D721Med (cell line): Measurements from ENCODE around the gene ATP2A2.
"Not testable (repeated sequence)": the region's sequence is repeated elsewhere in the genome, so short reads cannot be mapped to it uniquely, and the experiment has no call there.

Experiments used
- DNase-seq: peaks from one replicate; pipeline ENCODE4 v3.0.0; 2011; ENCODE audit warnings: low spot score; ENCODE audit not compliant: insufficient read length
- FAIRE-seq: peaks from 2 replicates; lab custom pipeline; 2011; peaks lifted over from hg19 to GRCh38; lab: Jason Lieb, UNC
- TF ChIP-seq, protein P1 (sequence below): IDR thresholded peaks from 2 replicates; pipeline ENCODE4 v1.5.1; 2012; ENCODE audit warnings: mild to moderate bottlenecking, control low read depth; ENCODE audit not compliant: insufficient read depth; ENCODE audit errors: missing control alignments

The ATP2A2 gene

DNA sequence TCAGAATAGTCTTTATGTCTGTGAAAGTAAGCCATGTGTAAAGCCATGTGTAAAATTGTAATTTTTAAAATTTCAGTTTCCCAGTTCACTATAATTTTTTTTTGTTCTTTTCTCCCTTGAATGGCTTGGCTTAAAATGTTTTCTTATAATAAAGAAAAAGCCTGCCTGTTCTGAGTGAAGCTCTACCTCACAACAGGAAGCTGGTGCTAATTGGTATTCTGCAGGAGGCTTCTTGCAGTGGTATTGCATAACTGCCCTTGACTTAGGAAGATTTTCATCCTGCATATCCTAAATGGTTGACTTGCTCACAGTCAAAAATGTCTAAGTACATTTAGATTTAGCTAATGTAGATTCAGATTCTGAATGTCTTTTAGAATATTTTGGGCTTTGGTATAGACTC is 49.5 kb downstream of the ATP2A2 start:
- TF ChIP-seq, protein P1, sequence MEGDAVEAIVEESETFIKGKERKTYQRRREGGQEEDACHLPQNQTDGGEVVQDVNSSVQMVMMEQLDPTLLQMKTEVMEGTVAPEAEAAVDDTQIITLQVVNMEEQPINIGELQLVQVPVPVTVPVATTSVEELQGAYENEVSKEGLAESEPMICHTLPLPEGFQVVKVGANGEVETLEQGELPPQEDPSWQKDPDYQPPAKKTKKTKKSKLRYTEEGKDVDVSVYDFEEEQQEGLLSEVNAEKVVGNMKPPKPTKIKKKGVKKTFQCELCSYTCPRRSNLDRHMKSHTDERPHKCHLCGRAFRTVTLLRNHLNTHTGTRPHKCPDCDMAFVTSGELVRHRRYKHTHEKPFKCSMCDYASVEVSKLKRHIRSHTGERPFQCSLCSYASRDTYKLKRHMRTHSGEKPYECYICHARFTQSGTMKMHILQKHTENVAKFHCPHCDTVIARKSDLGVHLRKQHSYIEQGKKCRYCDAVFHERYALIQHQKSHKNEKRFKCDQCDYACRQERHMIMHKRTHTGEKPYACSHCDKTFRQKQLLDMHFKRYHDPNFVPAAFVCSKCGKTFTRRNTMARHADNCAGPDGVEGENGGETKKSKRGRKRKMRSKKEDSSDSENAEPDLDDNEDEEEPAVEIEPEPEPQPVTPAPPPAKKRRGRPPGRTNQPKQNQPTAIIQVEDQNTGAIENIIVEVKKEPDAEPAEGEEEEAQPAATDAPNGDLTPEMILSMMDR, result no peak
- DNase-seq (no peak), FAIRE-seq (no peak)

DNA sequence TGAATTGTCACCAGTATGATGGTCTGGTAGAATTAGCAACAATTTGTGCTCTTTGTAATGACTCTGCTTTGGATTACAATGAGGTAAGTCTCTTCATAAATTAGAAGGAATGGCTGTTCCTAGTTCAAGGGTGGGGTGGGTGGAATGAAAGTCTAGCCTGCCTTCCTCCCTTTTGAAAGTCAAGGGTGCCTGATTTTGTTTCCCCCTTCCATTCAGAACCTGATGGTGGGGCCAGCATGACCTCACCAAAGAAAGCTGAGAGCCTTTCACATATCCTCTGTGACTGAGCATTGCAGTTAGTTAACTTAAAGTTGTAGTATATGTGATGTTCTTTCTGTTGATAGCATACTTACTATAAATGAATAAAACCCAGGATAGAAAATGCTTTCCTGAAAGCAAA is 52.2 kb downstream of the ATP2A2 start:
- DNase-seq (no peak), FAIRE-seq (no peak)

DNA sequence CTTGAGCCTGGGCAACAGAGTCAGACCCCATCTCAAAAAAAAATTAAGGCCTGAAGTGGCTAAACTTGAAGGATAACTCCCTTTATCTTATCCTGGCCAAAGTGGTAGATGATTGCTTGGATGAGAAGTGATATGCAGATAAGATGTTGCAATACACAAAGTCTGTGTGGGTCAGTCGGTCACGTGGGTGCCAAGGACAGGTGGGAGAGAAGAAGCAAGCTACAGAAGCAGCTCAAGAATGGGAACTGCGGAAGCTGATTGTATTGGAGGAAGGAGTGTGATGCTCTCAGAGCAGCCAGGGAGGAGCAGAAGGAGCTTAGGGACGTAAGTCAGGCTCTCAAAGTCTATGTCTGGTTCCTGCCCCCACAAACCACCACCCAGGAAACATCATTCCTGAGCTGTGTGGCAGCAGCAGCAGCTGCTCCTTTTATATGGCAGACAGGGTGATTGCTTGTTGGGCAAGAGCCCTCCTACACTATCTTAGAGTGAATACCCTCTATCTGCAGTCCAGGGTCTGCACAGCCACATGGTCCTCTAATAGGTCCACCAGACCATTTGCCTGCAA is 54.5 kb downstream of the ATP2A2 start:
- DNase-seq (no peak), FAIRE-seq (no peak)

More for the DNA sequence above, 52.2 kb downstream of the ATP2A2 start:
- TF ChIP-seq, protein P1, result no peak

DNA sequence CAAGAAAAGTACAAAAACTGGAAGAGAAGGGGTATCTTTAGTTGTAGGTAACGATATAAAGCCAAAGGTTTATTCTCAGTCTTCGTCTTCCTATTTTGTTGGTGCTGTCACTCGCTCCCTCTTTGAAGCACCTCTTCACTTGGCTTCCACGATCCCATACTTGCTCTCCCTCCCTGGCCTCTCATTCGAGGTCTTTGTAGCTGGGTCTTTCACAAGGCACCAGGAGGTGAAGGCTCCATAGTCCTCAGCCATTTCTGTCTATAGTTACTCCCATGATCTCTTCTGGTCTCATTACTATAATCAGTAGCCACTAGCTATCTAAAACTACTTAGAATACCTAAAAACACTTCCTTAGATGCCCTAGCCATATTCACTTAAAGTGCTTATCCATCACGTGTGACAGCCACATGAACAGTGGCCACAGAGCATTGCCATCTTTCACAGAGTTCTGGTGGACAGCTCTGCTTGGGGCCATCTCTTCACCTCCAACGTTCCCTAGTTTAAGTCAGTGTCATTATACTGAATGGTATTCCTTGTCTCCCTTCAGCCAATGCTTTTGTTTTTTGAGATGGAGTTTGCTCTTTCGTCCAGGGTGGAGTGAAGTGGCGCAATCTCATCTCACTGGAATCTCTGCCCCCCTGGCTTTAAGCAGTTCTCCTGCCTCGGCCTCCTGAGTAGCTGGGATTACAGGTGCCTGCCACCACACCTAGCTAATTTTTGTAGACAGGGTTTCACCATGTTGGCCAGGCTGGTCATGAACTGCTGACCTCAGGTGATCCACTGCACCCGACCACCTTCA is 57.1 kb downstream of the ATP2A2 start:
- FAIRE-seq, result no peak
- TF ChIP-seq, protein P1, result no peak
- no peak for DNase-seq

More for the DNA sequence above, 54.5 kb downstream of the ATP2A2 start:
- TF ChIP-seq, protein P1, result no peak

DNA sequence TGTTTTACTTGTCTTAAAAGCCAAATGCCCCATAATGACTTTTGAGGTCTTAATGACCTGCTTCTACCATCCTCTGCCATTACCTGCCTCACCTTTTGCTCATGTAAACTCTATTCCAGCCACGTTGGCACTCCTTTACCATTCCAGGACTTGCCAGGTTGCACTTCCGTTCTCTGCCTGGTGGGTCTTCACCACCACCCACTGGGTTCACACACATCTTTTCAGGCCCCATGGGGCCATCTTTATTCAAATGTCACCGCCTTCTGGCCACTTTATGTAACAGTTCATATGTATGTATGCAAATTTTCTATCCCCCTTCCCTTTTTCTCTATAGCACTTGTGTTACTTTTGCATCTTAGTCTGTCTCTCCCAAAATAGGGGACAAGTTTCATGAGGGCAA is 57.7 kb downstream of the ATP2A2 start:
- TF ChIP-seq, protein P1, result no peak
- DNase-seq (no peak), FAIRE-seq (no peak)

DNA sequence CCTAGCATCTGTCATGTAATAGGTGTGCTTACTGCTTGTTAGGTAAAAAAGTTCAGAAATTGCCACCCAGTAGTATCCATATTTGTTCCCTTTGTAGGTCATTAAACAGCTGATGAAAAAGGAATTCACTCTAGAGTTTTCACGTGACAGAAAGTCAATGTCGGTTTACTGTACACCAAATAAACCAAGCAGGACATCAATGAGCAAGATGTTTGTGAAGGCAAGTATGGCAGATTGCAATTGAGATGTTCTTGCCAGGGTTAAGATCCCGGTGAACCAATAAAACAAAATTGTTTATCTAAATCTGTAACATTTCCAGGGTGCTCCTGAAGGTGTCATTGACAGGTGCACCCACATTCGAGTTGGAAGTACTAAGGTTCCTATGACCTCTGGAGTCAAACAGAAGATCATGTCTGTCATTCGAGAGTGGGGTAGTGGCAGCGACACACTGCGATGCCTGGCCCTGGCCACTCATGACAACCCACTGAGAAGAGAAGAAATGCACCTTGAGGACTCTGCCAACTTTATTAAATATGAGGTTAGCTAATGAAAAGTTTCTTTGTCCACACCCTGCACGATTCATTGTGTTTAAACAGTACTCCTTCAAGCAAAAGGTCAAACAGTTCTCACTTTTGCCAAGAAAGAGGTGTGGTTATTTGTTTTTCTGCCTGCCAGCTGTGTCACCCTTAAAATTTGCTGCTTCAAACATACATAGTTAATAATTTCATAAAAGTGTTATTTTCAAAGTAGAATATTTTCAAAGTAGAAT is 58.3 kb downstream of the ATP2A2 start:
- DNase-seq (no peak), FAIRE-seq (no peak)
- TF ChIP-seq, protein P1, result no peak

DNA sequence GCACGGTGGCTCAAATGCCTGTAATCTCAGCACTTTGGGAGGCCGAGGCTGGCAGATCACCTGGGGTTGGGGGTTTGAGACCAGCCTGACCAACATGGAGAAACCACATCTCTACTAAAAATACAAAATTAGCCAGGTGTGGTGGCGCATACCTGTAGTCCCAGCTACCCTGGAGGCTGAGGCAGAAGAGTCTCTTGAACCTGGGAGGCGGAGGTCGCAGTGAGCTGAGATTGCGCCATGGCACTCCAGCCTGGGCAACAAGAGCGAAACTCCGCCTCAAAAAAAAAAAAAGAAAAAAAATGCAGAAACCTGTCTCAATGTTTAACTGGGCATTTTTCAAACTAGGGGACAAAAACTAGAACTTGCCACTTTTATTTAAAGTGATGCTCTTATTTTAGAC is 59.2 kb downstream of the ATP2A2 start:
- DNase-seq, FAIRE-seq: not testable (repeated sequence)
